Vagina (tissue), 2 donors: ENCODE data around the gene PLEKHG4B.

Source experiments
- CTCF ChIP-seq, 3 experiments: fragments of 450-650 bp in 2 of 3; fragments of 200-600 bp in 1 of 3; sonication (generic) in 1 of 3; IDR thresholded peaks; one replicate each; pipeline ENCODE4 v1.5.1; 2017 to 2019; ENCODE audit warnings: antibody characterized with exemption in 3 of 3, mild to moderate bottlenecking in 2 of 3, moderate library complexity in 2 of 3
- POLR2A ChIP-seq, 2 donors: fragments of 450-650 bp; IDR thresholded peaks; one replicate each; pipeline ENCODE4 v1.6.1; 2017; ENCODE audit warnings: antibody characterized with exemption in 2 of 2, mild to moderate bottlenecking in 2 of 2, moderate library complexity in 2 of 2
- POLR2AphosphoS5 ChIP-seq, 2 donors: sonication (generic); formaldehyde crosslinking; IDR thresholded peaks; one replicate each; pipeline ENCODE4 v1.9.0; 2017; ENCODE audit warnings: antibody characterized with exemption in 2 of 2, mild to moderate bottlenecking in 2 of 2, low read depth in 1 of 2; ENCODE audit not compliant: insufficient read depth in 1 of 2

GRCh38 chr5:77170-77501 is 14.8 kb upstream of the PLEKHG4B start:
- TF ChIP-seq CTCF (IDR thresholded peaks at IDR 0.05) (no peak), POLR2A (IDR thresholded peaks at IDR 0.05) (no peak), POLR2AphosphoS5 (IDR thresholded peaks at IDR 0.05; ENCODE audit: insufficient read depth in 1 of 2, low read depth in 1 of 2) (no peak)
